B cell (primary cell): ENCODE data around the gene HGS. TPM values are rescaled to one million over a fixed set of nuclear protein-coding genes. Genes with fewer than 3 reads are reported as not detected.

Experiments
- ATAC-seq: fragments of 200-7000 bp; cut with Tn5 transposase; one replicate; pipeline ENCODE4 v1.10.0; 2021; ENCODE audit warnings: low read depth, mild to moderate bottlenecking, moderate number of reproducible peaks, moderate library complexity
- CTCF ChIA-PET: fragments of 350-600 bp; sonication (Branson Sonifier 250); formaldehyde crosslinking; loops from one replicate; lab custom pipeline; 2021; ENCODE audit warnings: antibody characterized with exemption, inconsistent platforms; lab: Charles Lee
- POLR2A ChIA-PET: fragments of 350-600 bp; sonication (Branson Sonifier 250); formaldehyde crosslinking; loops from one replicate; lab custom pipeline; 2021; ENCODE audit warnings: antibody characterized with exemption; lab: Charles Lee
- DNase-seq: peaks from one replicate; pipeline ENCODE4 v3.0.0; 2013
- H2AFZ ChIP-seq: 2 replicates; pipeline ENCODE4 v1.6.1; 2012; ENCODE audit warnings: mild to moderate bottlenecking, low read depth, low read length; ENCODE audit not compliant: insufficient read depth, poor library complexity, severe bottlenecking
- H3K27ac ChIP-seq, 2 donors: 1 replicate in 1 of 2; 2 replicates in 1 of 2; pipeline ENCODE4 v1.5.1; 2012 to 2013; ENCODE audit warnings: low read length in 2 of 2, mild to moderate bottlenecking in 2 of 2, moderate library complexity in 1 of 2
- H3K27me3 ChIP-seq, 4 experiments: fragments of 200-600 bp in 1 of 4; sonication (generic) in 1 of 4; replicated peaks in 1 of 4; 1 replicate in 2 of 4; 2 replicates in 2 of 4; pipeline versions ENCODE4 v1.6.1 to v1.7.0; 2013 to 2016; ENCODE audit warnings: low read length in 3 of 4, mild to moderate bottlenecking in 2 of 4, mixed read lengths in 1 of 4, moderate library complexity in 1 of 4; ENCODE audit not compliant: insufficient read depth in 4 of 4, control insufficient read depth in 3 of 4; ENCODE audit errors: control extremely low read depth in 1 of 4
- H3K36me3 ChIP-seq, 2 experiments: replicated peaks in 1 of 2; 1 replicate in 1 of 2; 2 replicates in 1 of 2; pipeline versions ENCODE4 v1.6.1 to v1.7.1; 2013; ENCODE audit warnings: low read length in 1 of 2; ENCODE audit not compliant: insufficient read depth in 2 of 2, control insufficient read depth in 1 of 2; ENCODE audit errors: control extremely low read depth in 1 of 2, extremely low read depth in 1 of 2
- H3K4me1 ChIP-seq, 2 donors: fragments of 200-600 bp in 1 of 2; sonication (generic) in 1 of 2; 1 replicate in 1 of 2; 2 replicates in 1 of 2; pipeline versions ENCODE4 v1.5.1 to v1.6.1; 2013 to 2017; ENCODE audit warnings: low read length in 2 of 2; ENCODE audit not compliant: control insufficient read depth in 2 of 2, insufficient read depth in 2 of 2
- H3K4me2 ChIP-seq: replicated peaks from 2 replicates; pipeline ENCODE3; 2012; ENCODE audit warnings: mild to moderate bottlenecking, low read depth, low read length; ENCODE audit not compliant: poor library complexity, severe bottlenecking
- H3K4me3 ChIP-seq, 5 experiments: fragments of 200-600 bp in 1 of 5; sonication (generic) in 1 of 5; 1 replicate in 3 of 5; 2 replicates in 2 of 5; pipeline versions ENCODE4 v1.5.1 to v1.7.0; 2011 to 2016; ENCODE audit warnings: low read length in 4 of 5, mild to moderate bottlenecking in 4 of 5, low read depth in 2 of 5, control low read depth in 1 of 5, moderate library complexity in 1 of 5; ENCODE audit not compliant: insufficient read depth in 1 of 5; ENCODE audit errors: control extremely low read depth in 1 of 5, extremely low read depth in 1 of 5
- H3K79me2 ChIP-seq: fragments of 200-600 bp; sonication (generic); one replicate; pipeline ENCODE4 v1.6.0; 2016; ENCODE audit warnings: low read length; ENCODE audit not compliant: control insufficient read depth, insufficient read depth
- H3K9ac ChIP-seq: fragments of 200-600 bp; sonication (generic); 2 replicates; pipeline ENCODE4 v1.6.1; 2017; ENCODE audit warnings: mild to moderate bottlenecking, low read length, moderate library complexity
- H3K9me3 ChIP-seq, 3 donors: one replicate each; pipeline versions ENCODE4 v1.6.1 to v1.7.1; 2013; ENCODE audit warnings: low read length in 2 of 3; ENCODE audit not compliant: control insufficient read depth in 2 of 3, insufficient read depth in 1 of 3; ENCODE audit errors: control extremely low read depth in 1 of 3
- H4K20me1 ChIP-seq: 2 replicates; pipeline ENCODE4 v1.6.0; 2012; ENCODE audit warnings: mild to moderate bottlenecking, low read length; ENCODE audit not compliant: insufficient read depth, control insufficient read depth, poor library complexity, severe bottlenecking
- H3K27ac Mint-ChIP-seq: one replicate; pipeline ENCODE4 v1.8.0; 2021; ENCODE audit warnings: mixed read lengths
- H3K27me3 Mint-ChIP-seq: one replicate; pipeline ENCODE4 v1.8.0; 2021; ENCODE audit warnings: mixed read lengths
- H3K4me1 Mint-ChIP-seq: one replicate; pipeline ENCODE4 v1.8.0; 2021; ENCODE audit warnings: mixed read lengths
- H3K4me3 Mint-ChIP-seq: one replicate; pipeline ENCODE4 v1.8.0; 2021; ENCODE audit warnings: mixed read lengths
- H3K9me3 Mint-ChIP-seq: one replicate; pipeline ENCODE4 v1.8.0; 2022; ENCODE audit warnings: mixed read lengths; ENCODE audit not compliant: insufficient read depth
- CTCF ChIP-seq: fragments of 200-600 bp; IDR thresholded peaks from one replicate; pipeline ENCODE4 v1.8.0; 2022; ENCODE audit warnings: antibody characterized with exemption, mild to moderate bottlenecking
- EZH2 ChIP-seq: IDR thresholded peaks from 2 replicates; pipeline ENCODE4 v1.6.1; 2012; ENCODE audit warnings: borderline replicate concordance, low read depth, mild to moderate bottlenecking, moderate library complexity, low read length; ENCODE audit not compliant: insufficient read depth, poor library complexity, severe bottlenecking
- WGBS: methylation state at CpG from one replicate; pipeline ENCODE4 v1.1.5; 2013; ENCODE audit warnings: missing lambda C conversion rate; ENCODE audit not compliant: insufficient coverage; 5-methylcytosine and 5-hydroxymethylcytosine counted together
- intact Hi-C: fragments of 100-400 bp; cut with micrococcal nuclease; formaldehyde crosslinking; loops from one replicate; pipeline ENCODE4 v1.10.0; 2022
- polyA plus RNA-seq: library from polyadenylated mRNA; depleted of rRNA; stranded (reverse); fragments of >200 nt; gene quantifications from 2 replicates; pipeline ENCODE4 v1.2.3, GENCODE V29; 2012
- total RNA-seq, 2 donors: library from RNA; stranded (reverse); fragments of 120-200 nt in 1 of 2; gene quantifications; 1 replicate in 1 of 2; 2 replicates in 1 of 2; pipeline versions ENCODE4 v1.2.3 to v1.2.4, GENCODE V29; 2013 to 2022

HGS gene
- total and polyA plus RNA-seq, 2 donors (not counting 1 experiment from before 2014, with no cell fraction given) = 184 to 220 TPM

DNA sequence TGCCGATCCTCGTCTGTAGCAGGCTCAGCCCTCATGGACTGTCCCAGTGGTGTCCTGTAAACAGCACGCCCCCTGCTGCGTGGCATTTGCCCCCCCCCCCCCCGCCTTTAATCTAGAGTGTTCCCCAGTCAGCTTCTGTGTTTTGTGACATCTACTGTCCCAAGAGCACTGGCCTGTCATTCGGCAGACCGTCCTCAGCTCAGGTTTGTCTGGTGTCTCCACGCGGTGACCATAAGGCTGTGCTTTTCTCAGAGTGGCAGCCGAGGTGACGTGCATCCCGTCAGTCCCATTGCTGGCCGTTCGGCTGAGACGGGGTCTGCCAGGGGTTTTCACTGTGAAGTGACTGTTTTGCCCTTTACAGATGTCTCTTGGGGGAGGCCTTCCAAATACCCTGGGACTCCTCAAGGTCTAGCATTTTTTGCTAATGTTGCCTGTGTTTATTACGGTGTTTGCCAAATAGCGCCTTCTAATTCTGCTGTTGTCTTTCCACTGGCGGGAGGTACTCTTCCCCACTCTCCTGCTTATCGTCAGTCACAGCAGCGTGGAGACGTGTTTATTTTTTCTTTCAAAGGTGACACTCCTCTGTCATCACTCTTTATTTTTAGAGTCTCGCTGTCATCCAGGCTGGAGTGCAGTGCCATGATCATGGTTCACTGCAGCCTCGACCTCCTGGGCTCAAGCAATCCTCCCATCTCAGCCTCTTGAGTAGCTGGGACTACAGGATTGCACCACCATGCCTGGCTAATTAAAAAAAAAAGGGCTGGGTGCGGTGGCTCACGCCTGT lies 13.6 kb downstream of the HGS start:
- intact Hi-C loops = no loop called here

More for the DNA sequence above, 13.6 kb downstream of the HGS start:
- H3K27ac Mint-ChIP-seq = no peak overlapping the region
- H3K9me3 Mint-ChIP-seq = no peaks in the 10 kb centered on the region
- no peaks in the 10 kb centered on the region for H3K27me3 Mint-ChIP-seq
- no peak overlapping the region for H3K4me2 ChIP-seq
- ATAC-seq (no peak), DNase-seq (no peak)
- H4K20me1 ChIP-seq = peaks cover 43% of the 10 kb centered on the region
- H3K4me3 Mint-ChIP-seq = no peak overlapping the region
- WGBS = 97% methylated on average over 20 of the region's 25 CpGs
- peaks cover 44% of the 10 kb centered on the region for H3K79me2 ChIP-seq
- H3K36me3 ChIP-seq = peaks cover 0 to 57% of the 10 kb centered on the region in 2 experiments
- POLR2A ChIA-PET = no interaction called here
- H2AFZ ChIP-seq = no peak overlapping the region
- CTCF ChIA-PET = no interaction called here
- no peaks in the 10 kb centered on the region for H3K27me3 ChIP-seq
- TF ChIP-seq CTCF (no peak), EZH2 (no peak)
- no peak overlapping the region for H3K4me3 ChIP-seq
- H3K27ac ChIP-seq = no peak overlapping the region
- H3K4me1 Mint-ChIP-seq = peaks cover 14% of the 10 kb centered on the region
- no peak overlapping the region for H3K9ac ChIP-seq
- no peaks in the 10 kb centered on the region for H3K9me3 ChIP-seq
- peaks cover 13 to 16% of the 10 kb centered on the region in 2 donors for H3K4me1 ChIP-seq
